ENCODE results near the gene LGSN. TPM values are rescaled to one million over a fixed set of nuclear protein-coding genes. Genes with fewer than 3 reads are reported as not detected.
"Not testable (repeated sequence)": the region's sequence is repeated elsewhere in the genome, so short reads cannot be mapped to it uniquely, and the experiment has no call there.

The LGSN gene
- total RNA-seq, 6 experiments from 2014 or later: not detected

- Mint-ChIP-seq H3K27ac (no peak overlapping the region), H3K36me3 (ENCODE audit: low read depth) (no peaks in the 10 kb centered on the region), H3K27me3 (ENCODE audit: insufficient read depth) (no peaks in the 10 kb centered on the region; the same call in 1 of the 2 replicates), H3K9me3 (peaks cover 23% of the 10 kb centered on the region), H3K4me3 (no peak overlapping the region), H3K4me1 (ENCODE audit: low read depth) (no peaks in the 10 kb centered on the region)
- no peak for DNase-seq
- TF ChIP-seq CTCF (IDR thresholded peaks at IDR 0.05): no peak
These were observed 83.4 kb downstream of the LGSN start for GRCh38 chr6:63236398-63236817.

GRCh38 chr6:63230511-63230910 is 89.3 kb downstream of the LGSN start:
- H3K36me3 Mint-ChIP-seq (ENCODE audit: low read depth); H3K27ac Mint-ChIP-seq; H3K4me3 Mint-ChIP-seq; H3K27me3 Mint-ChIP-seq (ENCODE audit: insufficient read depth); H3K4me1 Mint-ChIP-seq (ENCODE audit: low read depth); DNase-seq: not testable (repeated sequence)
- peaks cover 19% of the 10 kb centered on the region for H3K9me3 Mint-ChIP-seq

DNA sequence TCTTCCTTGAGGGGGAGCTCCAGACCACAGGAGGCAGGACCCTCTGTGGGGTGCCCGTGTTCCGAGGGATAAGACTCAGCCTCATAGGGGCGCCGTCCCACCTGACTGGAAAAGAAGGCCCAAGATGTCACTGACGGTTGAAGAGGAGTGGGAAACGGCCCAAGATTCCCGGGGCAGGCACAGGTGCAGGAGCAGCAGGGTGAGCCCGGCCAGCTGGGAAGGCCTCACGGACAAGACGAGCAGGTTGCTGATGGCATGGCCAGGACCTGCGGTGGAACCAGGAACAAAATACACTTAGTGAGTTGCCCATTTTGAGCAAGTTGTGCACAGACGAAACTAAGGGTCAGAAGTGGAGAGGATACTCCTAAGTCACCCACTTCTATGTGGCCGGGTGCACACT is 89.8 kb downstream of the LGSN start:
- not testable (repeated sequence) for H3K4me3 Mint-ChIP-seq; H3K27me3 Mint-ChIP-seq (ENCODE audit: insufficient read depth); H3K4me1 Mint-ChIP-seq (ENCODE audit: low read depth); DNase-seq; H3K36me3 Mint-ChIP-seq (ENCODE audit: low read depth); H3K27ac Mint-ChIP-seq
- peaks cover 18% of the 10 kb centered on the region for H3K9me3 Mint-ChIP-seq

DNA sequence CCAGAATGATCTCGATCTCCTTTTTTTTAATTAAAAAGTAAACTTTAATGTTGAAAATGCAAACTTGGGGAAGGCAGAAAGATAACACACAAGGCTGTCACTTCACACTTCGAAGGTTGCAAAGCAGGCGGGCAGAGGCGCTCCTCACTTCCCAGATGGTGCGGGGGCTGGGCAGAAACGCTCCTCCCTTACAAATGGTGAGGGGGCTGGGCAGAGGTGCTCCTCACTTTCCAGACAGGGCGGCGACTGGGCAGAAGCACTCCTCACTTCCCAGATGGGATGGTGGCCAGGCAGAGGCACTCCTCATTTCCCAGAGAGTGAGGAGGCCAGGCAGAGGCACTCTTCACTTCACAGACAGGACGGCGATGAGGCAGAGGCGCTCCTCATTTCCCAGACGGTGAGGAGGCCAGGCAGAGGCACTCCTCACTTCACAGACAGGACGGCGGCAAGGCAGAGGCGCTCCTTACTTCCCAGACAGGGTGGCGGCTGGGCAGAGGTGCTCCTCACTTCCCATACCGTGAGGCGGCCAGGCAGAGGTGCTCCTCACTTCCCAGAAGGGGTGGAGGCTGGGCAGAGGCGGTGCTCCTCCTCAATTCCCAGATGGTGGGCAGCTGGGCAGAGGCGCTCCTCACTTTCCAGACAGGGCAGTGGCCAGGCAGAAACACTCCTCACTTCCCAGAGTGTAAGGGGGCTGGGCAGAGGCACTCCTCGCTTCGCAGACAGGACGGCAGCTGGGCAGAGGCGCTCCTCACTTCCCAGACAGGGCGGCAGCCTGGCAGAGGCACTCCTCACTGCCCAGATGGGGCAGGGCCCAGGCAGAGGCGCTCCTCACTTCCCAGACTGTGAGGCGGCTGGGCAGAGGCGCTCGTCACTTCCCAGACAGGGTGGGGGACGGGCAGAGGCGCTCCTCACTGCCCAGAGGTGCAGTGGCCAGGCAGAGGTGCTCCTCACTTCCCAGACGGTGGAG is 91.6 kb downstream of the LGSN start:
- H3K4me3 Mint-ChIP-seq; H3K4me1 Mint-ChIP-seq (ENCODE audit: low read depth); DNase-seq; H3K36me3 Mint-ChIP-seq (ENCODE audit: low read depth); H3K27ac Mint-ChIP-seq; H3K27me3 Mint-ChIP-seq (ENCODE audit: insufficient read depth): not testable (repeated sequence)
- peaks cover 11% of the 10 kb centered on the region for H3K9me3 Mint-ChIP-seq

- DNase-seq; H3K4me1 Mint-ChIP-seq (ENCODE audit: low read depth); H3K4me3 Mint-ChIP-seq; H3K27ac Mint-ChIP-seq; H3K27me3 Mint-ChIP-seq (ENCODE audit: insufficient read depth); H3K36me3 Mint-ChIP-seq (ENCODE audit: low read depth); H3K9me3 Mint-ChIP-seq: not testable (repeated sequence)
These were observed 93.8 kb downstream of the LGSN start for GRCh38 chr6:63225987-63226386.

Other genes starting within 250 kb of the LGSN start
- 1 to 10 TPM in 1 of 6 experiments, under 1 TPM in 5; 0.38 to 1.1 (median 0.47) TPM for gene FKBP1C, start 108.5 kb downstream of the LGSN start, total RNA-seq (2021; fragmentation: NEBNext Ultra II Directional; extraction: Animal tissue kit (Norgen Biotek cat#: 25700))